Transverse colon (tissue), 4 donors: ENCODE results near the gene C8A. TPM values are rescaled to one million over a fixed set of nuclear protein-coding genes. Genes with fewer than 3 reads are reported as not detected.

Experiments
- DNase-seq: peaks from one replicate; pipeline ENCODE4 v3.0.0-alpha.2; 2019
- H3K27ac ChIP-seq, 4 donors: fragments of 200-600 bp; sonication (generic); 2 replicates each; pipeline ENCODE4 v1.5.1; 2016 to 2018; ENCODE audit warnings: inconsistent platforms in 4 of 4
- H3K27me3 ChIP-seq: fragments of 200-600 bp; sonication (generic); 2 replicates; pipeline ENCODE4 v1.5.1; 2017; ENCODE audit warnings: inconsistent platforms
- H3K36me3 ChIP-seq, 4 donors: fragments of 200-600 bp; sonication (generic); 2 replicates each; pipeline ENCODE4 v1.5.1; 2017 to 2019; ENCODE audit warnings: inconsistent platforms in 4 of 4
- H3K4me1 ChIP-seq, 4 donors: fragments of 200-600 bp; sonication (generic); 2 replicates each; pipeline ENCODE4 v1.5.1; 2017 to 2020; ENCODE audit warnings: inconsistent platforms in 4 of 4
- H3K4me3 ChIP-seq, 4 donors: fragments of 200-600 bp; sonication (generic); 1 replicate in 1 of 4; 2 replicates in 3 of 4; pipeline versions ENCODE4 v1.5.1 to v1.6.1; 2017 to 2019; ENCODE audit warnings: inconsistent platforms in 4 of 4
- H3K9me3 ChIP-seq, 2 donors: fragments of 200-600 bp; sonication (generic); 2 replicates each; pipeline ENCODE4 v1.5.1; 2017 to 2019; ENCODE audit warnings: inconsistent platforms in 2 of 2
- CTCF ChIP-seq, 5 experiments: fragments of 200-600 bp in 3 of 5; fragments of 450-650 bp in 2 of 5; sonication (generic) in 3 of 5; IDR thresholded peaks; 1 replicate in 2 of 5; 2 replicates in 3 of 5; pipeline ENCODE4 v1.5.1; 2016 to 2017; ENCODE audit warnings: antibody characterized with exemption in 5 of 5, inconsistent platforms in 3 of 5, mild to moderate bottlenecking in 2 of 5, moderate library complexity in 1 of 5
- EP300 ChIP-seq: sonication (generic); formaldehyde crosslinking; IDR thresholded peaks from one replicate; pipeline ENCODE4 v1.6.1; 2017; ENCODE audit warnings: antibody characterized with exemption, low read depth
- POLR2A ChIP-seq: fragments of 450-650 bp; IDR thresholded peaks from one replicate; pipeline ENCODE4 v1.6.1; 2016; ENCODE audit warnings: antibody characterized with exemption, mild to moderate bottlenecking, moderate library complexity
- POLR2AphosphoS5 ChIP-seq, 3 donors: sonication (generic); formaldehyde crosslinking; IDR thresholded peaks; one replicate each; pipeline ENCODE4 v1.6.1; 2016; ENCODE audit warnings: antibody characterized with exemption in 3 of 3
- WGBS, 2 donors: methylation state at CpG; one replicate each; pipeline ENCODE4 v1.1.5; 2018; ENCODE audit warnings: low coverage in 1 of 2; 5-methylcytosine and 5-hydroxymethylcytosine counted together
- in situ Hi-C, 4 donors: fragments of 200-750 bp; cut with MboI; loops; one replicate each; pipeline versions ENCODE4 v1.15.0 to v1.15.1; 2017; ENCODE audit warnings: low sequenced_read_pairs in 3 of 4, low pct_ligation_motif_present in 1 of 4, low pct_unique_long_range_greater_than_20kb in 1 of 4
- intact Hi-C: fragments of 100-400 bp; cut with DNase I; formaldehyde crosslinking; loops from one replicate; pipeline ENCODE4 v1.15.1; 2023; ENCODE audit warnings: low total_unique reads
- total RNA-seq, 4 donors: library from RNA; depleted of rRNA; stranded (reverse); fragments of >200 nt; gene quantifications; one replicate each; pipeline ENCODE4 v1.1.0, GENCODE V29; 2016

C8A gene
- total RNA-seq, 4 donors from 2014 or later: not detected

- intact Hi-C loops: no loop called here
- TF ChIP-seq POLR2A: no peak
- TF ChIP-seq POLR2AphosphoS5 (IDR thresholded peaks at IDR 0.05): no peak
- no peak for TF ChIP-seq EP300
- no peak for TF ChIP-seq CTCF (IDR thresholded peaks at IDR 0.05)
- H3K27me3 ChIP-seq: no peaks in the 10 kb centered on the region
Observed at GRCh38 chr1:56890229-56890628, 35.6 kb downstream of the C8A start.

GRCh38 chr1:56894014-56894413, 39.4 kb downstream of the C8A start:
- Histone ChIP-seq H3K36me3 (no peaks in the 10 kb centered on the region), H3K4me1 (no peaks in the 10 kb centered on the region), H3K9me3 (no peaks in the 10 kb centered on the region), H3K4me3 (no peak overlapping the region), H3K27me3 (no peaks in the 10 kb centered on the region), H3K27ac (no peak overlapping the region)
- in situ Hi-C loops: no loop called here
- intact Hi-C loops: no loop called here
- TF ChIP-seq POLR2AphosphoS5 (IDR thresholded peaks at IDR 0.05) (no peak), POLR2A (no peak), CTCF (IDR thresholded peaks at IDR 0.05) (no peak), EP300 (no peak)
- DNase-seq: no peak

More at GRCh38 chr1:56890229-56890628, 35.6 kb downstream of the C8A start:
- Histone ChIP-seq H3K4me3 (no peak overlapping the region), H3K36me3 (no peaks in the 10 kb centered on the region), H3K27ac (no peak overlapping the region), H3K9me3 (no peaks in the 10 kb centered on the region), H3K4me1 (no peaks in the 10 kb centered on the region)
- in situ Hi-C loops: no loop called here
- DNase-seq: no peak
- 47 to 59% methylated on average over 3 of the region's 3 CpGs for WGBS, 2 donors

- H3K4me3 ChIP-seq: no peak overlapping the region
- no peaks in the 10 kb centered on the region for H3K9me3 ChIP-seq
- TF ChIP-seq POLR2A (no peak), EP300 (no peak), CTCF (IDR thresholded peaks at IDR 0.05) (no peak), POLR2AphosphoS5 (IDR thresholded peaks at IDR 0.05) (no peak)
- no peaks in the 10 kb centered on the region for H3K4me1 ChIP-seq
- 50 to 57% methylated on average over 6 of the region's 6 CpGs for WGBS, 2 donors
- no peak overlapping the region for H3K27ac ChIP-seq
- intact Hi-C loops (no loop called here), in situ Hi-C loops (no loop called here)
- H3K36me3 ChIP-seq: no peaks in the 10 kb centered on the region
- no peak for DNase-seq
- no peaks in the 10 kb centered on the region for H3K27me3 ChIP-seq
Observed at GRCh38 chr1:56897150-56898004, 42.8 kb downstream of the C8A start.

DNA sequence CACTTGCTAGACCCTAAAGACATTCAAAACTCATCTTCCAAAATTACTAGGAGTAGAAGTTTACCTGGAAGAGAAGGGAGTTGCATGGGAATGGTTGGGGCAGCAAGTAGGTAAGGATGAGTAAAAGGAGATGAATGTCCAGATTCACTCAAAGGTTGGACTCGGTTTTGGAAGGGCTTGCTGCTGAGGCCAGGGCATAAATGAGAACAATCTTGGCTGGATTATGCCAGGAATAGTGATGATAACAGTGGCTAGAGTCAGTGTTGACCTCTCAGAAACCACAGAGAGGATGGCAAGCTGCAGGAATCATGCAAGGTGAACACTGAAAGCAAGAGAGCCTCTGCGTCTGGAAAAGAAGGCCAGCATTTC, 43.4 kb downstream of the C8A start:
- 70 to 94% methylated on average over 2 of the region's 2 CpGs for WGBS, 2 donors
- H3K27ac ChIP-seq: no peak overlapping the region
- H3K4me1 ChIP-seq: no peaks in the 10 kb centered on the region
- H3K9me3 ChIP-seq: no peaks in the 10 kb centered on the region
- H3K36me3 ChIP-seq: no peaks in the 10 kb centered on the region
- in situ Hi-C loops: no loop called here
- H3K4me3 ChIP-seq: no peak overlapping the region
- intact Hi-C loops: no loop called here
- TF ChIP-seq CTCF (IDR thresholded peaks at IDR 0.05) (no peak), POLR2AphosphoS5 (IDR thresholded peaks at IDR 0.05) (no peak), EP300 (no peak), POLR2A (no peak)
- H3K27me3 ChIP-seq: no peaks in the 10 kb centered on the region
- DNase-seq: no peak
